ENCODE data around the gene PXYLP1. TPM values are rescaled to one million over a fixed set of nuclear protein-coding genes. Genes with fewer than 3 reads are reported as not detected.

Gene PXYLP1
- total and polyA plus RNA-seq, 2 of the 8 experiments (the other 6 are each of a cell fraction or from before 2014, with no cell fraction given): 19.4 to 20.6 TPM

GRCh38 chr3:141279077-141279967 is 47.7 kb downstream of the PXYLP1 start:
- Histone ChIP-seq H3K23ac (ENCODE audit: insufficient read length) (no peak overlapping the region), H3K9ac (replicated peaks in 1 of 4; ENCODE audit: extremely low read depth in 1 of 4, low read depth in 3 of 4, low read length in 3 of 4) (no peak overlapping the region), H4K20me1 (replicated peaks in 1 of 2; ENCODE audit: control insufficient read depth in 1 of 2, insufficient read depth in 2 of 2, low read length in 2 of 2) (peaks cover 0 to 2% of the 10 kb centered on the region in 2 experiments), H3K9me3 (ENCODE audit: insufficient read depth in 2 of 2, low read depth in 1 of 2, low read length in 1 of 2) (no peaks in the 10 kb centered on the region), H2BK12ac (ENCODE audit: low read depth, low read length) (no peak overlapping the region), H2BK5ac (ENCODE audit: low read depth, low read length) (no peak overlapping the region), H4K8ac (ENCODE audit: extremely low read depth, insufficient read depth, low read length) (no peak overlapping the region), H3K79me1 (ENCODE audit: low read depth, low read length) (no peaks in the 10 kb centered on the region), H2BK20ac (ENCODE audit: low read length) (no peak overlapping the region), H3K4ac (replicated peaks; ENCODE audit: insufficient read length, low read depth, low read length) (no peak overlapping the region), H3K14ac (ENCODE audit: insufficient read length) (no peak overlapping the region), H3K4me1 (replicated peaks in 1 of 4; ENCODE audit: control insufficient read depth in 3 of 4, insufficient read depth in 4 of 4, low read length in 3 of 4) (no peaks in the 10 kb centered on the region), H2BK120ac (replicated peaks; ENCODE audit: low read depth, low read length) (no peak overlapping the region), H3K56ac (replicated peaks; ENCODE audit: insufficient read length, low read depth, low read length) (no peak overlapping the region), H3K18ac (ENCODE audit: extremely low read depth, low read length) (no peak overlapping the region), H3K23me2 (ENCODE audit: low read depth, low read length) (no peaks in the 10 kb centered on the region; the same call in 1 of the 2 replicates), H4K91ac (replicated peaks; ENCODE audit: insufficient read length, low read length) (no peak overlapping the region), H3K4me3 (ENCODE audit: extremely low read depth in 1 of 4, insufficient read depth in 2 of 4, low read depth in 3 of 4, low read length in 4 of 4) (no peak overlapping the region), H3K36me3 (ENCODE audit: control insufficient read depth in 2 of 4, insufficient read depth in 4 of 4, low read length in 3 of 4) (peaks cover 0 to 5% (median 0%) of the 10 kb centered on the region in 4 experiments; a peak in 3 of 8 replicates), H4K5ac (ENCODE audit: insufficient read length, low read depth, low read length) (no peak overlapping the region), H2AK5ac (ENCODE audit: low read depth, low read length) (no peak overlapping the region), H2BK15ac (ENCODE audit: low read length) (no peak overlapping the region), H2AFZ (ENCODE audit: low read length) (no peak overlapping the region), H3K27ac (ENCODE audit: low read depth, low read length) (no peak overlapping the region), H3K27me3 (replicated peaks in 1 of 4; ENCODE audit: control insufficient read depth in 3 of 4, extremely low read depth in 1 of 4, insufficient read depth in 3 of 4, low read length in 3 of 4) (no peaks in the 10 kb centered on the region), H3K4me2 (ENCODE audit: insufficient read depth in 1 of 2, low read depth in 2 of 2, low read length in 2 of 2) (no peak overlapping the region), H3K79me2 (ENCODE audit: control insufficient read depth in 1 of 2, insufficient read depth in 2 of 2, low read length in 2 of 2) (no peaks in the 10 kb centered on the region)
- WGBS, 2 experiments (ENCODE audit: extremely low coverage in 1 of 2, insufficient coverage in 1 of 2, insufficient read length in 1 of 2, insufficient replicate concordance in 2 of 2, low coverage in 1 of 2, low lambda C conversion rate in 2 of 2, missing lambda C conversion rate in 1 of 2): 75% methylated on average over 16 of the region's 16 CpGs; no CpG with 5 or more reads in 1 of the 2 experiments
- FAIRE-seq (peak; percentile 88), DNase-seq (ENCODE audit: low read depth in 1 of 2, low spot score in 2 of 2) (no peak)
- ChIA-PET POLR2A (ENCODE audit: partially characterized antibody) (no interaction called here), CTCF (ENCODE audit: partially characterized antibody) (interaction anchor here (0.5 to 5.8 kb wide), 17 partner anchors 9 to 299 kb away, joined by 3 to 59 read pairs (median 5); no protein-coding TSS in a partner anchor)
- TF ChIP-seq SIX5 (IDR thresholded peaks at IDR 0.05; ENCODE audit: low read depth, low read length): no peak
- TF ChIP-seq POLR2A (IDR thresholded peaks at IDR 0.05; ENCODE audit: control extremely low read depth in 1 of 2, low read depth in 2 of 2, low read length in 2 of 2): no peak
- no peak for TF ChIP-seq RBBP5 (IDR thresholded peaks at IDR 0.05; ENCODE audit: borderline replicate concordance, low read depth, low read length)
- TF ChIP-seq RAD21 (IDR thresholded peaks at IDR 0.05 in 1 of 2, conservative IDR thresholded peaks at IDR 0.05 in 1 of 2; ENCODE audit: low read depth in 2 of 2, low read length in 2 of 2): peak; percentile 58 to 63
- TF ChIP-seq SP2 (IDR thresholded peaks at IDR 0.05; ENCODE audit: low read length): no peak
- TF ChIP-seq RFX5 (IDR thresholded peaks at IDR 0.05; ENCODE audit: borderline replicate concordance, low read depth, low read length): no peak
- TF ChIP-seq CHD2 (IDR thresholded peaks at IDR 0.05; ENCODE audit: low read length): no peak
- TF ChIP-seq TCF12 (IDR thresholded peaks at IDR 0.05; ENCODE audit: low read depth, low read length): no peak
- no peak for TF ChIP-seq SP1 (IDR thresholded peaks at IDR 0.05; ENCODE audit: low read depth, low read length)
- peak in 2 of 3 experiments; percentile 52 to 60; a peak in 3 of 4 replicates for TF ChIP-seq CTCF (IDR thresholded peaks at IDR 0.05; ENCODE audit: control extremely low read depth in 1 of 3, insufficient read depth in 1 of 3, low read depth in 1 of 3, low read length in 3 of 3)
